SU-DHL-6 (cell line): Measurements from ENCODE around the gene CRACR2A.

ENCODE experiments used
- EZH2phosphoT487 ChIP-seq: fragments of 200-600 bp; sonication (generic), shearing (Covaris generic); conservative IDR thresholded peaks from 2 replicates; pipeline ENCODE4 v1.6.1; 2018; ENCODE audit warnings: mild to moderate bottlenecking, antibody characterized with exemption, low read length, moderate library complexity, mixed read lengths
- TF ChIP-seq, protein P1 (sequence below): fragments of 200-600 bp; sonication (generic); IDR thresholded peaks from one replicate; pipeline ENCODE4 v1.5.1; 2017; ENCODE audit warnings: antibody characterized with exemption, mild to moderate bottlenecking, low read length, moderate library complexity; ENCODE audit not compliant: insufficient read depth, poor library complexity, severe bottlenecking

DNA sequence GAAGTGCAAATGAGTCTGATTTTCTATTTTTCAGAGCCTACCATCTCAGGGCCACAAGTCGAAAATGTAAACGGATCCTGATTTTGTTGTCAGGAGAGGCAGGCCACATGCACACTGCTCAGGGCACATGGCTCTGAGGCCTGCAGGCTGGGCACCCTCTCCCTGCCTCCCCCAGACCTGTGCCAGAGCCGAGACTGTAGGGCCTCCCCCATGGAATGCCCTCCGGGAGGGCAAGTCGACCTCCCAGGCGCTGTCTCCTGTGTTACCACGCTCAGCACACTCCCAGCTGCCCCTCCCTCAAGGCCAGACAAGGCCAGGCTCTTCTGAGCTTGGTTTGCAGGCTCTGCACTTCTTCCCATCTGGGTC lies 121.7 kb downstream of the CRACR2A start:
- no peak for TF ChIP-seq EZH2phosphoT487
- TF ChIP-seq, protein P1, sequence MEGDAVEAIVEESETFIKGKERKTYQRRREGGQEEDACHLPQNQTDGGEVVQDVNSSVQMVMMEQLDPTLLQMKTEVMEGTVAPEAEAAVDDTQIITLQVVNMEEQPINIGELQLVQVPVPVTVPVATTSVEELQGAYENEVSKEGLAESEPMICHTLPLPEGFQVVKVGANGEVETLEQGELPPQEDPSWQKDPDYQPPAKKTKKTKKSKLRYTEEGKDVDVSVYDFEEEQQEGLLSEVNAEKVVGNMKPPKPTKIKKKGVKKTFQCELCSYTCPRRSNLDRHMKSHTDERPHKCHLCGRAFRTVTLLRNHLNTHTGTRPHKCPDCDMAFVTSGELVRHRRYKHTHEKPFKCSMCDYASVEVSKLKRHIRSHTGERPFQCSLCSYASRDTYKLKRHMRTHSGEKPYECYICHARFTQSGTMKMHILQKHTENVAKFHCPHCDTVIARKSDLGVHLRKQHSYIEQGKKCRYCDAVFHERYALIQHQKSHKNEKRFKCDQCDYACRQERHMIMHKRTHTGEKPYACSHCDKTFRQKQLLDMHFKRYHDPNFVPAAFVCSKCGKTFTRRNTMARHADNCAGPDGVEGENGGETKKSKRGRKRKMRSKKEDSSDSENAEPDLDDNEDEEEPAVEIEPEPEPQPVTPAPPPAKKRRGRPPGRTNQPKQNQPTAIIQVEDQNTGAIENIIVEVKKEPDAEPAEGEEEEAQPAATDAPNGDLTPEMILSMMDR = no peak
